ENCODE data around the gene PADI1.

PADI1 gene, protein sequence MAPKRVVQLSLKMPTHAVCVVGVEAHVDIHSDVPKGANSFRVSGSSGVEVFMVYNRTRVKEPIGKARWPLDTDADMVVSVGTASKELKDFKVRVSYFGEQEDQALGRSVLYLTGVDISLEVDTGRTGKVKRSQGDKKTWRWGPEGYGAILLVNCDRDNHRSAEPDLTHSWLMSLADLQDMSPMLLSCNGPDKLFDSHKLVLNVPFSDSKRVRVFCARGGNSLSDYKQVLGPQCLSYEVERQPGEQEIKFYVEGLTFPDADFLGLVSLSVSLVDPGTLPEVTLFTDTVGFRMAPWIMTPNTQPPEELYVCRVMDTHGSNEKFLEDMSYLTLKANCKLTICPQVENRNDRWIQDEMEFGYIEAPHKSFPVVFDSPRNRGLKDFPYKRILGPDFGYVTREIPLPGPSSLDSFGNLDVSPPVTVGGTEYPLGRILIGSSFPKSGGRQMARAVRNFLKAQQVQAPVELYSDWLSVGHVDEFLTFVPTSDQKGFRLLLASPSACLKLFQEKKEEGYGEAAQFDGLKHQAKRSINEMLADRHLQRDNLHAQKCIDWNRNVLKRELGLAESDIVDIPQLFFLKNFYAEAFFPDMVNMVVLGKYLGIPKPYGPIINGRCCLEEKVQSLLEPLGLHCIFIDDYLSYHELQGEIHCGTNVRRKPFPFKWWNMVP

GRCh38 chr1:17204546-17205440 lies at the start of gene PADI1:
TSS of gene PADI1 (plus strand) at chr1:17205128. CDS start at chr1:17205218, 90 bp downstream.
- no peak for DNase-seq (ENCODE audit: low spot score)

DNA sequence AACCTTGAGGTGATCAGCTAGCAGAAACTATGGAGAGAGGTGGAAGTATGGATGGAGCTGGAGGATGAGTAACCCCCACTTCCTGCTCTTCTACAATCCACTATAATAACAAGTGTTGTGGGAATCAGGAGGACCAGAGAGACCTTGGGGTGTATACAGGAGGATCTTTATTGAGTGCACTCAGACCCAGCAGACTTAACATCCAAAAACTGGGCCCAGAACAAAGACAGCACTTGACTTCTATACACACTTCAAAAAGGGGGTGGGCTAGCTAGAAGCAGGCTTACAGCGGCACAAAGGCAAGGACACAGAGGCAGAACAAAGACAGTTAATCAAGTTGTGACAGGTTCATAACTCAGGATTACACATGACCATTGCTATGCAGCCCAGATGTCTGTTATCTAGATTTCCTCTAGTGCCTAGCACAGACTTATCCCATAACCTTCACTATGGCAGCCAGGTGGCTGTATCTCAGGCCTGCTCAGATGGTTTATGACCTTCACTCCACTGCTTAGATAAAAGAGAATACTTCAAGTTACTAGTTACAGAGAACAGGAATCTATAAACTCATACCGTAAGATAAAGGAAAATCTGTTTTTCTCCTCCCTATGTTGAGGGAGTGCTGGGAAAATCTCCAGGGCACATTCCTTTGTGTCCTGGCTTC lies 49.5 kb upstream of the PADI1 start:
- DNase-seq (ENCODE audit: low spot score): no peak

GRCh38 chr1:17156108-17156507 lies 48.8 kb upstream of the PADI1 start:
- no peak for DNase-seq (ENCODE audit: low spot score)

- DNase-seq (ENCODE audit: low spot score): no peak
These were observed 46.0 kb upstream of the PADI1 start for GRCh38 chr1:17158961-17159360.

GRCh38 chr1:17161137-17161740 lies 43.7 kb upstream of the PADI1 start:
- DNase-seq (ENCODE audit: low spot score): no peak

GRCh38 chr1:17161926-17162800 lies 42.8 kb upstream of the PADI1 start:
- DNase-seq (ENCODE audit: low spot score): no peak

GRCh38 chr1:17162941-17163340 lies 42.0 kb upstream of the PADI1 start:
- DNase-seq (ENCODE audit: low spot score): no peak

GRCh38 chr1:17163371-17163770 lies 41.6 kb upstream of the PADI1 start:
- no peak for DNase-seq (ENCODE audit: low spot score)

DNA sequence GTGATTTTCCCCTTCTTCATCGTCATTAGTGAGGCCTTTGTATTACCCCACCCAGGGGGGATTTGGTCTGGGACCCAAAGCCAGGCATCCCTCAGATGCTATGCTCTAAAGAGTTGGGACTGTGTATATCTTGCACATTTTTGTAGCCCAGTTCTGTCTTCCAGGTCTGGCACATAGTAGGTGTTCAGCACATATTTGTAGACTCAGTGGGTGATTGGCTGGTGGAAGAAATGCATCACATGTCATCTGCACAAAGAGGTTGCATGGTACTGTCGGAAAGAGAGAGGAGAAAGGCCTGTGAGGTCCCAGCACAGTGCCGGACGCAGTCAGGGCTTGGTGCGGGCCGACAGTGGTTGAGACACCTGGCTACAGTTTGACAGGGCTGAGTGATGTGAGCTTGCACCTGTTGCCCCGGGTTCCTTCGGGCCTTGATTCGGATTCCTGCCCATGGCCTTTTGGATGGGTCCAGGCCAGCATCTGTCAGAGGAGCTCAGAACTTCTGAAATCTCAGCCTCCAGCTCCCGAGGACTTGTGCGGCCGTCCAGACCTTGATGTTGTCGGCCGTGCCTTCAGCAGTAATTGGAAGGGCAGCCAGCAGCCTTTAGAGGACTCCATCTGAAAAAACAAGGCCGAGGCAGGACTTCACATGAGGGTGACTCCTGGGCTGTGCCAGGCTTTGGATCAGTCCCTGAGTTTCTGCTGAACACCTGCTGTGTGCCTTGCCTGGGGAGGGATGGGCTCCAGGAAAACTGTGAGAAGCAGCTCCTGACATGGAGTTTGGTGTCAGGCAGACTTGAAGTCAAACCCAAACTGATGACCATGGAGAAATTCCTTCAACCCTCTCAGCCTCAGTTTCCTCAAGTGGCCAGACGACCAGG lies 40.9 kb upstream of the PADI1 start:
- no peak for DNase-seq (ENCODE audit: low spot score)

DNA sequence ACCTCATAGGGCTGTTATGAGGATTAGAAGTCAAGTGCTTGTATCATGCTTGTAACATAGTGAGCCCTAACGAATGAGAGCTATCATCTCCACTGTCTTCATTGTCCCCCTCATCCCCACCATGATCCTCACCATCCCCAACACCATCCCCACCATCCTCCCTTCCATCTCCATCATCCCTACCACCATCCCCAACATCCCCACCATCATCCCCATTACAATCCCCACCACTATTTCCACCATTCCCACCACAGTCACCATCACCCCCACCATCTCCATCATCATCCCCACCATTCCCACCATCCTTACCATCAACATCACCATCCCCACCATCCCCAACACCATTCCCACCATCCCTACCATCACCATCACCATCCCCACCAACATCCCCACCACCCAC lies 39.1 kb upstream of the PADI1 start:
- DNase-seq (ENCODE audit: low spot score): no peak

DNA sequence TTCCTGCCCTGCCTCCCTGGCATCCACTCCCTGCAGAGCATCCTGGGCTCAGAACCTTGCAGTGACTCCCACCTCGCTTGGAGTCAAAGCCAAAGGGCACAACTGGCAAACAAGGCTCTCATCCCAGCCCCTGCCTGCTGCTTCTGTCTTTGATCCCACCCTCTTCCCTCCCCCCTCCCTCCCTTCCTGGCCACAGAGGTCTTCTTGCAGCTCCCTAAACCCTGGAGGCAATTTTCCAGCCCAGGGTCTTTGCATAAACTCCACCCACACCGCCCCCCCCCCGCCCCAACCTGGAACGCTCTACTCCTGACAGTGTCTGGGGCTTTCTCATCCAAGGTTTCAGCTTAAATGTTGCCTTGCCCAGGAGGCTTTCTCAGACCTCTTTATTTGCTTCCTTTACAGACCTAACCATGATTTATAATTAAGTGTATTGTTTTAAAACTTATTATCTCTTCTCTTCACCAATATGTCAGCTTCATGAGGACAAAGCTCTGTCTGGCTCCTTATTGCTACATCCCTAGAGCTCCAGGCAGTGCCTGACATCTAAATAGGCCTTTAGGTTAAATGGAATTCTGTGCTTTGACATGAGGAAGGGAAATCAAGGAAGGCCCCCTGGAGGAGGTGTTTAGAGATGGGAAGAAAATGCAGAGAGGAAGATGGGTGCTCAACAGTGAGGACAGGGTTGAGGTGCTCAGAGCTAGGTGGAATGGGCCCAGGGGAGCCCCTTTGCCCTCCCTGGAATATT lies 37.7 kb upstream of the PADI1 start:
- no peak for DNase-seq (ENCODE audit: low spot score)

DNA sequence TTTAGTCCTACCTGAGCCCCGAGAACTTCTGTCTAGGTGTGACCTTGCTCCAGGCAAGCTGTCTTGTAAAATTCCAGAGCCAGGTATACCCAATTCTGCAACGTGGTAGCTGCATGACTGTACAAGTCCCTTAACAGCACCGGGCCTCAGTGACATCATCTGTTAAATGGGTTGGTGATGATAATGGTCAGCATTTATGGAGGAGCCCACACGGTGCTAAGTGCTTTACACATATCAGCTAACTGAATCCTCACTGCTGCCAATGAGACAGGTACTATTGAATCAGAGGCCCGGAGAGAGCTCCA lies 37.2 kb upstream of the PADI1 start:
- no peak for DNase-seq (ENCODE audit: low spot score)

DNA sequence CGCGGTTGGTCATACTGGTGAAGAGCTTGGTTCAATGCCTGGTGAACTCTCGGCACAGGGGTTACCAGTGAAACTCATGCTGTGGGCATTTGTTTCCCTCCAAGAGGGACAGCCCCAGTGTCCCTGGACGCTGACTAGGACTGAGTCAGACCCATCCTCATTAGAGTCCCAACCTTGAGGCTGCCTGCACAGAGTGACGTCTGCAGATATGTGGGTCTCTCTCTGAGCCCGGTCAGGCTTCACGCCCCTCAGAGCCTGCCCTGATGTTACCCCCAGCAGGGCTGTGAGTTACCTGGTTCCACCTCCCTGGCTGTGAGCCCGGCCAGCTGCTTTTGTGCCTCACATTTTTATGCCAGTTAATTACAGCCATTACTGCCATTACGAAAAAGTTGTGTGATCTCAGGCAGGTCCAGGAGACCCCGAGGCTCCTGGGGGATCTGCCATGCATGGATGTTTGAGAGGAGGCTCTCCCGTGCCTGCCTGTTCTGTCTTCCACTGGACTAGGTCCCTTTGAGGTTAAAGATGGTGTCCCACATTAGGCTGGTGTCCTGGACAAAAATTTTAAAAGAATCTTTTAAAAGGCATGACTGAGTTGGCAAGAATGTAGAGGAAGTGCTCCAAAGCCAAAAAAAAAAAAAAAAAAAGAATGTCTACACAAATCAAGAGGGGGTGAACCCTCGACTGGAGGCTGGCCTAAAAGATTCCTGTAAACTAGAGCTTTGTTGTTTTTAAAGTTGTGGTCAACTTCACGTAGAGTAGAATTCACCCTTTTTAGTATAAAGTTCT lies 36.6 kb upstream of the PADI1 start:
- no peak for DNase-seq (ENCODE audit: low spot score)

- no peak for DNase-seq (ENCODE audit: low spot score)
These were observed 34.4 kb upstream of the PADI1 start for GRCh38 chr1:17170571-17170970.

DNA sequence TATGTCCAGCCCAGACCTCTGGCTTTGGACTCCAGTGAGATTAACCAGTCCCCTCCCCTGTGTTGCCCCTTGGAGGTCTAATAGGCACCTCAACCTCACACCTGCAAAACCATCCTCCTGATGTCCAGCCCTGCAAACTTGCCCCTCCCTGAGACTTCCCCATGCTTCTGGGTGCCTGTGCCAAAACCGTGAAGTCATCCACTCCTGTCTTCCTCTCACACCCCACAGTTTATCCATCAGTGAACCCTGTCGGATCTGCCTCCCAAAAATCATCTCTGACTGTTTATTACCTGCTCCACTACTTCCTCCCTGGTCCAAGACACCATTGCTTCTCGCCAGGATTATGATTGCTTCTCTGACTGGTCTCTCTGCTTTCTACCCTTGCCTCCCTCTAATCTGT lies 31.7 kb upstream of the PADI1 start:
- DNase-seq (ENCODE audit: low spot score): no peak

DNA sequence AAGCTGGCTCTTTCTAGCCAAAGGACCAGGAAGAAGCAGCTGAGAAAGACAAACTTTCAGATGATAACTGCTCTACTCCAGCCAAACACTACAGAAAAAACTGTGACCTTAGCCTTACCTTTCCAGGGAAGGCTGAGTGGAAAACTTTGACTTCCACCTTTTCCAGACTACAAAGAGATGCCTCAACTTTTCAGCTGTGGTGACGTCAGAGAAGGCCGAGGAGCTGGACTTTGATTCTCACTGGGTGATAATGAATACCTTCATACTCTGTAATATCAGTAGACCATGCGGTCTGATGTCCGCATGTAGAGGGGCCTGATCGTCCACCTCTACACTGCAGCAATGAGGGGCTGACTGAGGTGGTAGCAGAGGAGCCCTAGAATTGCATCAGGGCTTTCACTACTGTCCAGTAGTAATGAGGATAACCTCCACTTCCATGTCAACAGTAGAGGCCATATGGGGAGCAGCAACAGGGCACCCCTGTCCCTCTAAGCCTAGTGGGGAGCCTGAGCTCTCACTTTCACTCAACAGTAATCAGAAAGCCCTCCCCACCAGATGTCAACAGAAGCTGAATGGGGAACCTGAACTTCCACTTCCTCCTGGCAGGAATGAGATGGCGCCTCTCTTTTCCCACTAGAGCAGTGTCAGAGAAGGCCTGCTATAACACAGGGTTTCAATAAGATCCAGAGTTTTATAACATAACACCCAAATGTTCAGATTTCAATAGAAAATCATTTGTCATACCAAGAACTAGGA lies 28.4 kb upstream of the PADI1 start:
- no peak for DNase-seq (ENCODE audit: low spot score)

DNA sequence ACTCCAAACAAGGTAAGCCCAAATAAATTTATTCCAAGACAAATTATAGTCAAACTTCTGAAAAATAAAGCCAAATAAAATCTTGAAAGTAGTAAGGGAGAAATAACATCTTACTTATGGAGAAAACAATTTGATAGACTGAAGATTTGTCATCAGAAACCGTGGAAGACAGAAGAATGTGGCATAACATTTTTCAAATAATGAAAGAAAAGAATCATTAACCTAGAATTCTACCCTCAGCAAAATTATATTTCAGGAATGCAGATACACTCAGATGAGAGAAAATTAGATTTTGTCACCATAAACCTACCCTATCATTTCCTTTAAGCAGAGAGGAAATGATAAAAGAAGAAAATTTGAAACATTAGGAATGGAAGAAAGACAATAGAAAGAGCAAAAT lies 27.3 kb upstream of the PADI1 start:
- no peak for DNase-seq (ENCODE audit: low spot score)

Measured in D341Med (cell line).